CD14-positive monocyte (primary cell): ENCODE results near the gene PRKAB1. TPM values are rescaled to one million over a fixed set of nuclear protein-coding genes. Genes with fewer than 3 reads are reported as not detected.

Experiments used
- DNase-seq, 3 donors: peaks; one replicate each; pipeline ENCODE4 v3.0.0-alpha.2; 2011 to 2022
- H2AFZ ChIP-seq: 2 replicates; pipeline ENCODE4 v1.6.0; 2012; ENCODE audit warnings: mild to moderate bottlenecking, low read depth, low read length, inconsistent platforms; ENCODE audit not compliant: insufficient read depth, poor library complexity, severe bottlenecking
- H3K27ac ChIP-seq, 2 donors: 1 replicate in 1 of 2; 2 replicates in 1 of 2; pipeline ENCODE4 v1.5.1; 2012 to 2013; ENCODE audit warnings: low read length in 2 of 2, control low read depth in 1 of 2, inconsistent platforms in 1 of 2, low read depth in 1 of 2, mild to moderate bottlenecking in 1 of 2
- H3K27me3 ChIP-seq, 2 donors: one replicate each; pipeline versions ENCODE4 v1.6.0 to v1.6.1; 2011 to 2013; ENCODE audit warnings: low read length in 2 of 2; ENCODE audit not compliant: control insufficient read depth in 2 of 2, insufficient read depth in 2 of 2
- H3K36me3 ChIP-seq, 2 donors: replicated peaks in 1 of 2; 1 replicate in 1 of 2; 2 replicates in 1 of 2; pipeline versions ENCODE4 v1.5.1 to v1.6.1; 2012 to 2013; ENCODE audit warnings: low read length in 2 of 2, control low read depth in 1 of 2, inconsistent platforms in 1 of 2, mild to moderate bottlenecking in 1 of 2; ENCODE audit not compliant: insufficient read depth in 2 of 2, control insufficient read depth in 1 of 2
- H3K4me1 ChIP-seq, 2 donors: 1 replicate in 1 of 2; 2 replicates in 1 of 2; pipeline versions ENCODE4 v1.5.1 to v1.6.1; 2012 to 2013; ENCODE audit warnings: low read length in 2 of 2, control low read depth in 1 of 2, inconsistent platforms in 1 of 2, mild to moderate bottlenecking in 1 of 2, moderate library complexity in 1 of 2; ENCODE audit not compliant: insufficient read depth in 2 of 2, control insufficient read depth in 1 of 2
- H3K4me2 ChIP-seq: replicated peaks from 2 replicates; pipeline ENCODE3; 2012; ENCODE audit warnings: low read length, moderate library complexity, mild to moderate bottlenecking; ENCODE audit not compliant: poor library complexity, severe bottlenecking; ENCODE audit errors: extremely low read depth
- H3K4me3 ChIP-seq, 3 experiments: fragments of 200-600 bp in 1 of 3; sonication (generic) in 1 of 3; replicated peaks in 1 of 3; 1 replicate in 2 of 3; 2 replicates in 1 of 3; pipeline ENCODE4 v1.5.1; 2011 to 2013; ENCODE audit warnings: low read length in 3 of 3, mild to moderate bottlenecking in 3 of 3, control low read depth in 2 of 3, low read depth in 2 of 3, inconsistent platforms in 1 of 3, moderate library complexity in 1 of 3
- H3K79me2 ChIP-seq: 2 replicates; pipeline ENCODE4 v1.6.0; 2012; ENCODE audit warnings: mild to moderate bottlenecking, control low read depth, inconsistent platforms, low read length, moderate library complexity; ENCODE audit not compliant: insufficient read depth
- H3K9ac ChIP-seq: 2 replicates; pipeline ENCODE4 v1.6.0; 2017; ENCODE audit warnings: low read length, mild to moderate bottlenecking; ENCODE audit not compliant: insufficient read depth, poor library complexity, severe bottlenecking
- H3K9me3 ChIP-seq, 2 donors: replicated peaks in 1 of 2; 1 replicate in 1 of 2; 2 replicates in 1 of 2; pipeline versions ENCODE4 v1.5.1 to v1.6.1; 2012 to 2013; ENCODE audit warnings: low read length in 2 of 2, control low read depth in 1 of 2; ENCODE audit not compliant: control insufficient read depth in 1 of 2, insufficient read depth in 1 of 2
- H4K20me1 ChIP-seq: 2 replicates; pipeline ENCODE4 v1.6.0; 2012; ENCODE audit warnings: mild to moderate bottlenecking, low read length, control low read depth, moderate library complexity; ENCODE audit not compliant: insufficient read depth
- H3K27ac Mint-ChIP-seq, 7 donors: one replicate each; pipeline ENCODE4 v1.8.0; 2020; ENCODE audit warnings: mild to moderate bottlenecking in 7 of 7, mixed read lengths in 7 of 7, moderate library complexity in 6 of 7, inconsistent platforms in 2 of 7
- H3K27me3 Mint-ChIP-seq, 3 donors: one replicate each; pipeline ENCODE4 v1.8.0; 2021 to 2022; ENCODE audit warnings: low read depth in 3 of 3, mild to moderate bottlenecking in 3 of 3, mixed read lengths in 3 of 3, moderate library complexity in 3 of 3, inconsistent platforms in 1 of 3
- H3K36me3 Mint-ChIP-seq, 2 donors: one replicate each; pipeline ENCODE4 v1.8.0; 2020; ENCODE audit warnings: mixed read lengths in 2 of 2, inconsistent platforms in 1 of 2, mild to moderate bottlenecking in 1 of 2
- H3K4me1 Mint-ChIP-seq: one replicate; pipeline ENCODE4 v1.8.0; 2020; ENCODE audit warnings: mild to moderate bottlenecking, mixed read lengths
- H3K4me3 Mint-ChIP-seq, 2 donors: one replicate each; pipeline ENCODE4 v1.8.0; 2020; ENCODE audit warnings: mild to moderate bottlenecking in 2 of 2, mixed read lengths in 2 of 2, moderate library complexity in 1 of 2
- H3K9me3 Mint-ChIP-seq, 7 donors: one replicate each; pipeline ENCODE4 v1.8.0; 2020 to 2022; ENCODE audit warnings: mixed read lengths in 7 of 7, mild to moderate bottlenecking in 6 of 7, moderate library complexity in 6 of 7, inconsistent platforms in 2 of 7
- CTCF ChIP-seq: fragments of 200-600 bp; IDR thresholded peaks from one replicate; pipeline ENCODE4 v1.8.0; 2022; ENCODE audit warnings: antibody characterized with exemption, mild to moderate bottlenecking
- WGBS: methylation state at CpG from one replicate; pipeline ENCODE4 v1.1.5; 2013; ENCODE audit warnings: missing lambda C conversion rate; ENCODE audit not compliant: insufficient coverage; 5-methylcytosine and 5-hydroxymethylcytosine counted together
- intact Hi-C, 2 donors: fragments of 100-400 bp; cut with micrococcal nuclease; formaldehyde crosslinking; loops; one replicate each; pipeline versions ENCODE4 v1.15.0 to v1.15.1; 2023
- polyA plus RNA-seq, 3 donors: library from polyadenylated mRNA; depleted of rRNA in 1 of 3; unstranded in 2 of 3; stranded (reverse) in 1 of 3; fragments of 300-500 nt in 2 of 3; fragments of >200 nt in 1 of 3; fragmentation: Illumina TruSeq in 2 of 3; gene quantifications; 1 replicate in 2 of 3; 2 replicates in 1 of 3; pipeline ENCODE4 v1.2.3, GENCODE V29; 2012 to 2021

Gene PRKAB1
- polyA plus RNA-seq, 3 donors = 20.5 to 35.9 (median 23.0) TPM

- no peak overlapping the region for H2AFZ ChIP-seq
- no peak overlapping the region for H3K27ac ChIP-seq
- no peak overlapping the region for H3K4me2 ChIP-seq
- H3K9me3 ChIP-seq = no peaks in the 10 kb centered on the region
- no peak overlapping the region for H3K9ac ChIP-seq
- no peak overlapping the region for H3K4me3 ChIP-seq
- no peaks in the 10 kb centered on the region for H3K9me3 Mint-ChIP-seq
- no peaks in the 10 kb centered on the region for H3K4me1 Mint-ChIP-seq
- H3K27me3 Mint-ChIP-seq = no peaks in the 10 kb centered on the region
- no peak for DNase-seq
- H3K4me3 Mint-ChIP-seq = no peak overlapping the region
- no peaks in the 10 kb centered on the region for H4K20me1 ChIP-seq
- H3K36me3 ChIP-seq = peaks cover 35 to 76% of the 10 kb centered on the region in 2 donors
- H3K4me1 ChIP-seq = no peaks in the 10 kb centered on the region
- intact Hi-C loops = no loop called here
- peaks cover 61 to 87% of the 10 kb centered on the region in 2 donors for H3K36me3 Mint-ChIP-seq
- no peak overlapping the region for H3K27ac Mint-ChIP-seq
- TF ChIP-seq CTCF = no peak
- H3K79me2 ChIP-seq = no peaks in the 10 kb centered on the region
- no peaks in the 10 kb centered on the region for H3K27me3 ChIP-seq
Observed at GRCh38 chr12:119720349-119720748, 52.4 kb downstream of the PRKAB1 start.

- no peak overlapping the region for H3K4me3 ChIP-seq
- H3K27me3 ChIP-seq = no peaks in the 10 kb centered on the region
- TF ChIP-seq CTCF = no peak
- no peaks in the 10 kb centered on the region for H3K79me2 ChIP-seq
- no peak overlapping the region for H3K27ac ChIP-seq
- no peak overlapping the region for H3K27ac Mint-ChIP-seq
- H3K4me2 ChIP-seq = no peak overlapping the region
- H3K9me3 ChIP-seq = no peaks in the 10 kb centered on the region
- H2AFZ ChIP-seq = no peak overlapping the region
- H3K4me1 ChIP-seq = no peaks in the 10 kb centered on the region
- peaks cover 31 to 76% of the 10 kb centered on the region in 2 donors for H3K36me3 ChIP-seq
- intact Hi-C loops = no loop called here
- WGBS = 96% methylated on average over 2 of the region's 4 CpGs
- H3K4me1 Mint-ChIP-seq = no peaks in the 10 kb centered on the region
- no peak overlapping the region for H3K4me3 Mint-ChIP-seq
- H4K20me1 ChIP-seq = no peaks in the 10 kb centered on the region
- no peak for DNase-seq
- H3K9me3 Mint-ChIP-seq = no peaks in the 10 kb centered on the region
- peaks cover 58 to 87% of the 10 kb centered on the region in 2 donors for H3K36me3 Mint-ChIP-seq
- no peaks in the 10 kb centered on the region for H3K27me3 Mint-ChIP-seq
- no peak overlapping the region for H3K9ac ChIP-seq
Observed at GRCh38 chr12:119721306-119721705, 53.4 kb downstream of the PRKAB1 start.
